ENCODE results near the gene ZNF385D. TPM values are rescaled to one million over a fixed set of nuclear protein-coding genes. Genes with fewer than 3 reads are reported as not detected.

Gene ZNF385D
- total and polyA plus RNA-seq, 8 donors: 1.6 to 28.6 (median 17.5) TPM

- no peaks in the 10 kb centered on the region for H3K36me3 ChIP-seq
- no peaks in the 10 kb centered on the region for H3K4me1 ChIP-seq
- DNase-seq (no peak), ATAC-seq (no peak)
- no peaks in the 10 kb centered on the region for H3K27me3 ChIP-seq
- H3K4me3 ChIP-seq: no peak overlapping the region
- intact Hi-C loops (cut with DNase I): no loop called here
- no peak overlapping the region for H3K27ac ChIP-seq
- H3K9me3 ChIP-seq: no peaks in the 10 kb centered on the region
- TF ChIP-seq CTCF (IDR thresholded peaks at IDR 0.05): no peak
These were observed 86.0 kb downstream of the ZNF385D start for GRCh38 chr3:21664996-21665395.

DNA sequence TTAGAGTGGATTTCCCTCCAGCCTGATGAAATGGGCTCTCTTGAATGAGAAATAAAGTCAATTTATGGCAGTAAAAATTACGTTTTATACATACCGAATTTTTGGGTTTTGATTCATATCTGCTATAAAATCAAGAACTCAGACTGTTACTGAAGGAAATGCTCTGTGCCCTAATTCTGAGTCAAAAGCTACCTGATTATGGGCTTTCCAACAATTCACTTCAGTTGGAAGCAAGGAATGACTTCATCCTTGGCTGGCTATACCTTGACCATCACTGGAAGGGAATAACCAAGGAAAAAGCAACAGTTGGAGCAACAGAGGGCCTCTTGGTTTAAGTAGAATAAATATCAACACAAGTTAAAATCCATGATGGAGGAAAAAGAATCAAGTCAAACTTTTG is 88.6 kb downstream of the ZNF385D start:
- DNase-seq (no peak), ATAC-seq (no peak)
- Histone ChIP-seq H3K27ac (no peak overlapping the region), H3K27me3 (no peaks in the 10 kb centered on the region), H3K4me1 (no peaks in the 10 kb centered on the region), H3K4me3 (no peak overlapping the region), H3K36me3 (no peaks in the 10 kb centered on the region), H3K9me3 (no peaks in the 10 kb centered on the region)
- no peak for TF ChIP-seq CTCF (IDR thresholded peaks at IDR 0.05)
- intact Hi-C loops (cut with DNase I): no loop called here

GRCh38 chr3:21654662-21655061 is 96.3 kb downstream of the ZNF385D start:
- DNase-seq (no peak), ATAC-seq (peak; percentile 57)
- no peak for TF ChIP-seq CTCF (IDR thresholded peaks at IDR 0.05)
- H3K36me3 ChIP-seq: no peaks in the 10 kb centered on the region
- no peaks in the 10 kb centered on the region for H3K27me3 ChIP-seq
- H3K4me1 ChIP-seq: no peaks in the 10 kb centered on the region
- H3K9me3 ChIP-seq: no peaks in the 10 kb centered on the region
- no peak overlapping the region for H3K27ac ChIP-seq
- intact Hi-C loops (cut with DNase I): no loop called here
- no peak overlapping the region for H3K4me3 ChIP-seq

- H3K4me3 ChIP-seq: no peak overlapping the region
- no peak for TF ChIP-seq CTCF (IDR thresholded peaks at IDR 0.05)
- DNase-seq (no peak), ATAC-seq (peak; percentile 54)
- H3K27ac ChIP-seq: no peak overlapping the region
- H3K9me3 ChIP-seq: no peaks in the 10 kb centered on the region
- no peaks in the 10 kb centered on the region for H3K4me1 ChIP-seq
- no peaks in the 10 kb centered on the region for H3K36me3 ChIP-seq
- intact Hi-C loops (cut with DNase I): no loop called here
- no peaks in the 10 kb centered on the region for H3K27me3 ChIP-seq
These were observed 96.8 kb downstream of the ZNF385D start for GRCh38 chr3:21654241-21654640.

- Histone ChIP-seq H3K36me3 (no peaks in the 10 kb centered on the region), H3K9me3 (no peaks in the 10 kb centered on the region), H3K27ac (no peak overlapping the region), H3K4me1 (no peaks in the 10 kb centered on the region), H3K27me3 (no peaks in the 10 kb centered on the region), H3K4me3 (no peak overlapping the region)
- intact Hi-C loops (cut with DNase I): no loop called here
- no peak for DNase-seq
- ATAC-seq: no peak
- TF ChIP-seq CTCF (IDR thresholded peaks at IDR 0.05): no peak
These were observed 101.5 kb downstream of the ZNF385D start for GRCh38 chr3:21649519-21649918.
